ENCODE results near the gene RAB37.

Gene RAB37, protein sequence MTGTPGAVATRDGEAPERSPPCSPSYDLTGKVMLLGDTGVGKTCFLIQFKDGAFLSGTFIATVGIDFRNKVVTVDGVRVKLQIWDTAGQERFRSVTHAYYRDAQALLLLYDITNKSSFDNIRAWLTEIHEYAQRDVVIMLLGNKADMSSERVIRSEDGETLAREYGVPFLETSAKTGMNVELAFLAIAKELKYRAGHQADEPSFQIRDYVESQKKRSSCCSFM

GRCh38 chr17:74736513-74737298 is at the start of gene RAB37:
Gene RAB37, plus strand, starts transcription at chr17:74737256. Its CDS starts 17 bp downstream, at chr17:74737273.
- in situ Hi-C loops (cut with HindIII; ENCODE audit: low sequenced_read_pairs): no loop called here

DNA sequence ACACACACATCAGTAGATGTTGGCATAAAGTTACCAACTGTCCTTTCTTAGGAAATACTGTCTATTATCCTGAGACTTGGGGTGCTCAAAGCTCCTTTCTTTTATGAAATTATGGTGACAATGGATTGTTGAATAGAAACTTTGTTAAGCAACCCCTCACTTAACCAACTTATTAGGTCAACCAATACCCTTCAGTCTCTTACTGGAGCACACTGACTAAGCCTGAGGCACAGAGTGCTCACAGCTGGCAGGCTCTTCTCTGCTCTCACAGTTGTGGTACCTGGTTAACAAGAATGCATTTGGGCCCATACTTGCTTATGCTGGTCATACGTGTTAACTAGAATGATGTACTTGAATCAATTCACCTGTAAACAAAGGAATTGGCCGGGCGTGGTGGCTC is 49.2 kb upstream of the RAB37 start:
- in situ Hi-C loops (cut with HindIII; ENCODE audit: low sequenced_read_pairs): no loop called here

GRCh38 chr17:74690409-74690825 is 46.6 kb upstream of the RAB37 start:
- in situ Hi-C loops (cut with HindIII; ENCODE audit: low sequenced_read_pairs): no loop called here

DNA sequence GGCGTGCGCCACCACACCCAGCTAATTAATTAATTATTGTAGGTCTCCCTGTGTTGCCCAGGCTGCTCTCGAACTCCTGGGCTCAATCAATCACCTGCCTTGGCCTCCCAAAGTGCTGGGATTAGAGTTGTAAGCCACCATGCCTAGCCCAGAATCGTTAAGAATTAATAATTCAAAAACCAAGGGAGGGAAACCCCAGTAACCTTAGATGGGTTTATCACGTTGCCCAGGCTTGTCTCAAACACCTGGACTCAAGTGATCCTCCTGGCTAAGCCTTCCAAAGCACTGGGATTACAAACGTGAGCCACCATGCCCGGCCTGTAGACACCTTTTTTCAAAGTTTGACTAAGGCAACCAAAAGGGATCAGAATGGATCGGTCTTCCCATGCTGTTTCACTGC is 45.9 kb upstream of the RAB37 start:
- in situ Hi-C loops (cut with HindIII; ENCODE audit: low sequenced_read_pairs): no loop called here

GRCh38 chr17:74694081-74694480 is 43.0 kb upstream of the RAB37 start:
- in situ Hi-C loops (cut with HindIII; ENCODE audit: low sequenced_read_pairs): no loop called here

DNA sequence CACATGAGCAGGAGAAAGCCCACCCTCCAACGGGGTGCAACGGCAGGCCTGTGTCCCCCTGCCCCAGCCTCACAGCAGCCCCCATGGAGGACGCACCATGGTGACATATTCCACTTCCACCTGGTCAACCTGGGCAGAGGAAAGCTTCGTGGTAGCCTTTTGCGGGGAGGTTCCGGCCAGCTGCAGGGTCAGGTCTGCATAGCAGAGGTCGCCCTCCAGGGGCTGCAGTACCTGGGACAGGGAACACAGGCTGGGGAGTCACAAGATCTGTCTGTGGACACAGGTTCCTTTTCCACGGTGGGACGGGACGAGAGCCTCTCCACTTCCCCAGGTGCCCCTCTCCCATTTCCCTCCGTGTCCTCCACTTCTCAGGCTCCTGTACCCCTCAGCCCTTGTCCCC is 41.4 kb upstream of the RAB37 start:
- in situ Hi-C loops (cut with HindIII; ENCODE audit: low sequenced_read_pairs): no loop called here

DNA sequence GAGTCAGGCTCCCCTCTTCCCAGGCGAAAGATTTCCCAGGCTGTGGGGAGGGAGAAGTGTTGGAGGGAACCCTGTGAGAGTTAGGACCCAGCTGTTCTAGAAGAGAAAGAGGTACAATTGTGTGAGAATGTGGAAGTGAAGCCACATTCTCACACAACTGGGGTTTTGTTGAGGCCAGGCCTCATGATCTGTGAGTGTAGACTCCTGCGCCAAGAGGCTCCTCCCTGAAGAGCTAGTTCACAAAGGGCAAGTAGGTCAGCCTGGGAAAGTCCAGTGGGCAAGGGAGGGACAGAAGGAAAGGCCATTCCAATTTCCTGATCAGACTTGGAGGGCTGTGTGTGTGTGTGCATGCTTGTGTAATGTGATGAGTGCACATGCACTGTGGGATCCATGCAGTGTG is 39.5 kb upstream of the RAB37 start:
- in situ Hi-C loops (cut with HindIII; ENCODE audit: low sequenced_read_pairs): no loop called here

DNA sequence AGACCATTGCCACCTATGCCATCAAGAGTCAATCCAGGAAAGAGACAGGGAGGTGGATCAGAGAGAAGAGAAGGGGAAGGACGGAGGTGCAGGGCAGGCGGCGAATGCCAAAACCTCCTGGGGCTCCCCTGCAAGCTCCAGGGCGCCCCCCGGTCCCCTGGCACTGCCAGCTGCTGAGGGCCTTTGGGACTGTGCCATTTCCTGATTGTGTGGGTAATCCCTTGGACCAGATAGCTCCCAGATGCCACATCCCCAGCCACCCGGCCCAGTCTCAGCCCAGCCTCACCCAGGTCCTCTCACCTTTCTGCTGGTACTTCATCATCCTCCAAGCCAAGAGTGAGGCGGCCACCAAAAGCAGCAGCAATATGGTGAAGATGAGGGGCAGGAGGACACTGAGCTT is 39.0 kb upstream of the RAB37 start:
- in situ Hi-C loops (cut with HindIII; ENCODE audit: low sequenced_read_pairs): no loop called here

GRCh38 chr17:74699236-74699635 is 37.8 kb upstream of the RAB37 start:
- in situ Hi-C loops (cut with HindIII; ENCODE audit: low sequenced_read_pairs): no loop called here

DNA sequence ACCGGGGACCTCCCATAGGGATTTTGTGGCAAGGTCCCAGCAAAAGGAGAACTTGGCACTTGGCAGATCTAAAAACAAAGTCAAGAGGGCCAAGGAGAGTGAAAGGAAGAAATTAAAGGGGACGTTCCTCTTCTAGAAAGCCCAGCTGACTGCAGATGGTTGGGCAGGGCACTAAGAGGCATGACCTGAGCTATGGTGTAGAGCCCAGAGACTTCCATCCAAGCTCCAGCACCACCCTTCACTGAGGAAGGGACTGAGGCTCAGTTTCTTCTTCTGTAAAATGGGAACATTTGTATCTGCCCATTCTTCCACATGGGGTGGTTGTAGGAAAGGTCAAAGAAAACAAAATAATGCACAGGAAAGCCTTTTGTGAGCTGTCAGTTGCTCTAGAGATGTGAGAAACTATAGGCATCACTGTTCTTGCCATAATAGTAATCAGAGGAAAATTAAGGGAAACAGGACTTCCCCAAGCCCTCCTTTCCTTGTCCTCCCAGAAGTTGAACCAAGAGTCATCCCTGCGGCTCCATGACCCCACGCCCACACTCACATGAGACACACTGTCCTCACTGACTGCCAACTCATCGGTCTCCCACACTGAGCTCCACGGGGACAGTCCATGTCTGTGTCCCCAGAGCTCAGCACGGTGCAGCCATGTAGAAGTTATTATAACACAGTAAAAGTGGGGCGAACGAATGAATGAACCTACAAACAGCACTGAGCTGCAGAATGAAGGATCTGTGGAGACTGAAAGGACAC is 34.8 kb upstream of the RAB37 start:
- in situ Hi-C loops (cut with HindIII; ENCODE audit: low sequenced_read_pairs): no loop called here

DNA sequence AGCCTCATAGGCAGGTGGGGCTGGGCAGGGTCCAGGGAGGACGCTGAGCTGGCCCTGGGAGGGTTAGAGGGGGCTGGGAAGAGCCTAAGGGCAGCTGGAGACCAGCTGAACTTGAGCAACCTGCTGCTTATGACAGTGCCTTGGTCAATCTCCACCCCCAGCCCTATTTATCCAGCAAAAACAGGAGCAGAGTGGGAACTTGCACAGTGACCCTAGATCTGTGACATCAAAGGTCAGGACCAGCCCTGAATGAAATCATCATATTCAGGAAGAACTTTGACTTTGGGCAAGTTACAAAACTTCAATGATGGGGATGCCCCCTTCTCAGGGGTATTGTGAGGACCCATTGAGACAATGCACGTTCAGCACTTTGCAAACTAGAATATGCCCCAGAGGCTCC is 33.7 kb upstream of the RAB37 start:
- in situ Hi-C loops (cut with HindIII; ENCODE audit: low sequenced_read_pairs): no loop called here

DNA sequence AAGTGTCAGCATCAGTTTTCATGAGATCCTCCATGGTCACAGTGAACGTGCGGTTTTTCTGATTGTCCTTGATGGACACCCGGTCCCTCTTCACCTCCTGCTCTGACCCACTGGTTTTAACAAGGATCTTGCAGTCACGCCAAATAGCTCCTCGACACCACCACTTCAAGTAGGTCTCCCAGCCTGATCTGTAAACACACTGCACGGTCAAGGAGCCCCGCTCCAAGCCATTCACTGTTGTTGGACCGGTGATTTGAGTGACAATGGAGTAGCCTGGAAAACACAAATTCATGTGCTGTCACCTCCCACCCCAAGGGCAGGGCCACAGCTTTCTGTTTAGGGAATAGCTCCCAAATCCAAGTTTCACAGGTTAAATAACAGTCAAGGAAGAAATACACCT is 32.5 kb upstream of the RAB37 start:
- in situ Hi-C loops (cut with HindIII; ENCODE audit: low sequenced_read_pairs): no loop called here

DNA sequence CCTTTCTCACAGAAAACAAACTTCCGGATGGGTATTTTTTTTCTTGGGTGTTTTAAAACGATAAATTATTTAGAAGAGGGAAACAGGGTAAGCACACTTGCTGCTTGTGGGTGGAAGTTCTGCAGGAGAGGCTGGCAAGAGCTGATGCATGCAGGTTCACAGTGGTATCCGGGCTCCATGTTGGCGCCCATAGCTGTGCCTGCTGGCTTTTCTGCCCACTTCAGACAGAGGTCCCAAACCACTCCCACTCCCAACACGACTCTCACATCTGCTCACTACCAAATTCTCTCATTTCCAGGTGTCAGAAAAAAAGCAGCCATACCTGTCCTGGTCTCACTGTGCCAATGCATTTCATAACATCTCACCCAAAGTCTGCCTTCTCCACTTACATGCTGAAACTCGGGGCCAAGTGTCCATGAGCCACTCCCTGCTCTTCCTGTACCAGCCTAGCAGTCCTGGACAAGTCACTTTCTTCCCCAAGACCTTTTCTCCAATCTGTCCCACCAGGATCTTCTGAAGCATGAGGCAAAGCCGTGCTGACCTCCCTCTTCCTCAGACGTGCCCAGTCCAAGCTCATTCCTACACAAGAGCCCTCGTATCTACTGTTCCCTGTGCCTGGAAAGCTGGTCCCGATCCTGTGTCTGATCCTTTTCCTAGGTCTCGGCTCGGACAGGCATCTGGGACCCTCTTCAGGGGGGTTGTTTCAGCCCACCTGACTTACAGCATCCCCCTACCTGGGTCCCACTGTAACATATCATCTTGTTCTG is 25.8 kb upstream of the RAB37 start:
- in situ Hi-C loops (cut with HindIII; ENCODE audit: low sequenced_read_pairs): no loop called here

GRCh38 chr17:74712301-74712700 is 24.8 kb upstream of the RAB37 start:
- in situ Hi-C loops (cut with HindIII; ENCODE audit: low sequenced_read_pairs): no loop called here

- in situ Hi-C loops (cut with HindIII; ENCODE audit: low sequenced_read_pairs): no loop called here
Measured at GRCh38 chr17:74712756-74713155, 24.3 kb upstream of the RAB37 start, which contains the start of gene CD300LF. Gene CD300LF, minus strand, starts transcription at chr17:74712923. Its CDS starts 57 bp downstream, at chr17:74712866.

GRCh38 chr17:74713171-74713755 is 23.8 kb upstream of the RAB37 start:
- in situ Hi-C loops (cut with HindIII; ENCODE audit: low sequenced_read_pairs): no loop called here

GRCh38 chr17:74715144-74715543 is 21.9 kb upstream of the RAB37 start:
- in situ Hi-C loops (cut with HindIII; ENCODE audit: low sequenced_read_pairs): no loop called here

DNA sequence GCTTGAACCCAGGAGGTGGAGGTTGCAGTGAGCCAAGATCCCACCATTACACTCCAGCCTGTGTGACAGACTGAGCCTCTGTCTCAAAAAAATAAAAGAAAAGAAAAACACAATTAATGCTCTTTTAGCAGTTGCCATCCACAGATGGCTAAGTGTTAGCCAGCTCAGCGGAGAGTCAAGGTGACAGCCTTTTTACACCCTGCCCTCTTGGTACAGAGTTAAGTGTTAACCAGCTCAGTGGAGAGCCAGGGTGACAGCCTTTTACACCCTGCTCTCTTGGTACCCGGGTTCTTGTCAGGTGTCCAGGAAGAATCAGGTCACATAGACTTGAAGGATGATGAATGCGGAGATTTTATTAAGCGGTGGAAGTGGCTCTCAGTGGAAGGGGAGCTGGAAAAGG is 16.6 kb upstream of the RAB37 start:
- in situ Hi-C loops (cut with HindIII; ENCODE audit: low sequenced_read_pairs): no loop called here

DNA sequence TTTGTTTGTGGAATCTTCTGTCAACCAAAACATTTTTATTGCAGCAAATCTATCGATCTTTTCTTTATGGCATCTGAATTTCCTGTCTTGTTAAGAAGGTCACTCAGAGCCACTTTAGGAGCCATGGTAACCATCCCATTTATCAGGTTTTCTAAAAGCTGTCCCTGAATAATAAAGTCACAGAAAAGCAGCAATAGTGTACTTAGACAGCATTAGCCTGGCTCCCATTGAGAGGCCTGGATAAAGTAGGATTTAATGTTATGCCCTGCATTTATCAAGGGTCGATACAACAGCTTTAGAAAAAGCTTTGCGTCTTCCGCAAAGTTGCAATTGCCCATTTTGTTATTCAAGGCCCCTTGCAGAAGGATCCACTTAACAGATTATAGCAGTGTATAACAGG is 14.3 kb upstream of the RAB37 start:
- in situ Hi-C loops (cut with HindIII; ENCODE audit: low sequenced_read_pairs): no loop called here

DNA sequence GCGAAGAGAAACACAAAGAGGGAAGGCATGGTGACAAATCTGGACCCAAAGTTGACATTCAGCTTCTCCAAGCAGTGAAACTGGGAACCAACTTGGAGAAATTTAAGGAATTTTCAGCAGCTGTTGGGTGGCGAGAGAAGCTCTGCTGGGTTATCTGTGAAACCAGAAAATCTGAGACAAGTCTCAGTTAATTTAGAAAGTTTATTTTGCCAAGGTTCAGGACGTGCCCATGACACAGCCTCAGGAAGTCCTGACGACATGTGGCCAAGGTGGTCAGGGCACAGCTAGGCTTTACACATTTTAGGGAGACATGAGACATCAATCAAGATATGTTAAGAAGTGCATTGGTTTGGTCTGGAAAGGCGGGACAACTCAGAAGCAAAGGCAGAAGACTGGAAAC is 13.2 kb upstream of the RAB37 start:
- in situ Hi-C loops (cut with HindIII; ENCODE audit: low sequenced_read_pairs): no loop called here

DNA sequence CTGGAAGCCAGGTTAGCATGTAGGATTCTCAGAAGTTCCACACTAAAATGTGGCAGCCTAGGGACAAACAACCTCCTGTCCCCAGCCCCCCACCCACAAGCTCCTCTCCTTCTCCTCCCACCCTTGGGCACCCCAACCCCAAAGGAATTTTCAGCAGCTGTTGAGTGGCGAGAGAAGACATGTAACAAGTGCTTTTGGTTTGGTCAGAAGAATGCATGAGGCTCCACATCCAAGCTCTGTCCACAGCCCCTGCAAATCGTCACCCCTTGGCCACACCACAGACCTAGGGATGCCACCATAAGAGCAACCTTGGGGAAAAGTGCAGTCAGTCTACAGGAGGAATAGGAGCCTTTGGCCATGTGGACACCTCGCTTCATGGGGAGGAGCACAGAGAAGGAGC is 11.9 kb upstream of the RAB37 start:
- in situ Hi-C loops (cut with HindIII; ENCODE audit: low sequenced_read_pairs): no loop called here
